Left ventricle myocardium superior (tissue), 1 donor: ENCODE measurements around the gene QPCT. TPM values are rescaled to one million over a fixed set of nuclear protein-coding genes. Genes with fewer than 3 reads are reported as not detected.

Experiments used
- ATAC-seq: fragments of 200-7000 bp; cut with Tn5 transposase; one replicate; pipeline ENCODE4 v1.9.1; 2020; ENCODE audit warnings: mild to moderate bottlenecking, moderate library complexity
- DNase-seq: peaks from one replicate; pipeline ENCODE4 v3.0.0-alpha.2; 2020
- intact Hi-C: fragments of 100-400 bp; cut with micrococcal nuclease; formaldehyde crosslinking; loops from one replicate; pipeline ENCODE4 v1.11.0; 2022
- total RNA-seq: library from RNA; stranded (reverse); fragmentation: NEBNext Ultra II Directional; extraction: Animal tissue kit (Norgen Biotek cat#: 25700); gene quantifications from one replicate; pipeline ENCODE4 v1.2.1, GENCODE V29; 2021
- donor health status: DM: no; HTN: yes; CAD: no; lungs with severe emphysema.

QPCT gene
- total RNA-seq, 1 donor from 2014 or later: 0.77 TPM

GRCh38 chr2:37354531-37354930 lies 10.1 kb downstream of the QPCT start:
- intact Hi-C loops: no loop called here
- ATAC-seq (no peak), DNase-seq (no peak)

DNA sequence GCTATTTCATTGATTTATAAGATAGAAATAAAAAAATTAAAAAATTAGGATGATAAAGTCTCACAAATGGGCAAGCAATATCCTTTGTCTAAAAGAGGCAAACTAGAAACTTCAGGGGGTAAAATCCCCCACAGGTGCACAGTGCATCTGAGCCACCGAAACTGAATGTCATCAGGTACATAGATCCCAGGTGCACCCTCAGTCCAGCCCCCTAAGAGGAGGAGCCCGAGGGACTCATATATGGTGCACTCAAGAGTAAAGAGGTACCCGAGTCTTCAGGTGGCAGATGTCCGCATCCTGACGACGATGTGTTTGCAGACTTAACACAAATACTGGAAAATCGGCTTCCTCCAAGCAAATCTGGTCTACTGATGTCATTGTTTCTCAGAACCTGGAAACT lies 11.3 kb downstream of the QPCT start:
- intact Hi-C loops: no loop called here
- ATAC-seq (no peak), DNase-seq (no peak)

- DNase-seq: no peak
- ATAC-seq: no peak
- intact Hi-C loops: no loop called here
Measured at GRCh38 chr2:37356299-37356698, 11.9 kb downstream of the QPCT start.

GRCh38 chr2:37357069-37357468 lies 12.6 kb downstream of the QPCT start:
- ATAC-seq (no peak), DNase-seq (no peak)
- intact Hi-C loops: no loop called here

- intact Hi-C loops: no loop called here
- no peak for ATAC-seq
- no peak for DNase-seq
Measured at GRCh38 chr2:37357530-37357929, 13.1 kb downstream of the QPCT start.

DNA sequence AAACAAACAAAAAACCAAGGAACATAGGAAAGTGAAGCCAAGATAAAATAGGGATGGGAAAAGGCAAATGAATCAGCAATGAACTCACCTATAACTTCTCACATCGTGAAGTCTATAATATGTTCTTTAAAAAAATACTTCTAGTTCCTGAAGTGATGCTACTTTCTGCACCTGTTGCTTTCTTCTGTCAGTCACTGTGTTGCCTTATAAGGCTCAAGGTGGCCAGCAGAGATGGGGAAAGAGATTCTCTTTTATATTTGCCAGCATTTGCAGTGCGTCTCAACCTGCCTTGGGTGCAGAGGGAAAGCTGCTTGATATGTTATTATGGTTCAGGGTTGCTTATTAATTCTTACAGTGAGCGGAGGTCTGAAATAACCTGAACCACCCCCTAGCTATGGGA lies 14.0 kb downstream of the QPCT start:
- intact Hi-C loops: no loop called here
- DNase-seq (no peak), ATAC-seq (no peak)

DNA sequence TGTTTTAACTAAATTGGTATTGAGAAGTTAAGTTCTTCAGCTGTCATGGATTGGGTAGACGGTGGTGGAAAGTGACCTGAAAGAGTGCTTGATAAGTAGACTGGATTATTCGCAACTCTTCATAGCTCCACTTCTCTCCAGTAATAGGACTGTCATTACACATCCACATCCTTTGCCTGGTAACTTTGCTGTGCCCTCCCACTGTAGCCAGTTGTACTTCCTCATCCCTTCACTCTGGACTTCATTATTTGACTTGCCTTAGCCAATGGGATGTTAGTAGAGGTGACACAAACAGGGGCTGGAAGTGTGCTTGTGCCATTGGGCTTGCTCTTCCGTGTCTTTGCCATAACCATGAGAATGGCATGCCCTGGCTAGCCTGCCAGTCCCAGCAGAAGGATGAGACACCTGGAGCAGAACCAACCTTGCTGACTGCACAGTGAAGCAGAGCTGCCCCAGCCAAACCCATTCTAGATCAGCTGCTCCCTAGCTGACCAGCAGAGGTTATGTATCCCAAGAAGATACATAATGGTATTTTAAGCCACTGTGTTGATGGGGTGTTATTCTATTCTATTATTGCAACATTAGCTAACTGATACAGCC lies 16.9 kb downstream of the QPCT start:
- DNase-seq: no peak
- intact Hi-C loops: no loop called here

DNA sequence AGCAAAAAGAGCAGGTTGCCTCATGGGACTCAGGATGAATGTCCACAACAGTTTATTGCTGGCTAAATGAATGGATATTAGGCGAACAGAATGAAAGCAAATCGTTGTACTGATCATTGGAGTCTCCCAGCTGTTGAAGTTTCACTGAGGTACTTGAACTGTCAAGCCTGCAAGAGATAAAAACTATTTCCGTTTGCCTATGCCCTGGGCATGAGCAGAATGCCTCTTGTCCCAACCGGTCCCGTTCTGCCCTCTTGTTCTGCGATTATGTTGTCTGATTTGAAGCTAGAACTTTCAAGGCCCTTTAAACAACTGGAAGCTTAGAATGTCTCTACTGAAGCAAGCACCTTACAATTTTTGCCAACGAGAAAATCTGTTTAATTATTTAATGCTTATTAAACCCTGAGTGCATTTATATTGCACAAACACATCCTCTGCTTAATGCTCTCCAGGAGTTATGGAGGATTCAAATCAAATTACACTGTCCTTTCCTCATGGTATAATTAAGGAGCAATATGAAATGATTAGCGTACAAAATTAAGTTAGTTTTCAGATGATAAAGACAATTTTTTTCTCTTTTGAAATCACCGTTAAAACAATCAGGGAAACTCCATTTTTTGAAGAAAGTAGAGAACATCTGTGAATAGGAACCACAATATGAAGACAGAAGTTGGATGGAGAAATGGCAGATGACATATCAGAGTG lies 17.7 kb downstream of the QPCT start:
- DNase-seq: no peak
- intact Hi-C loops: no loop called here
- peak; percentile 21 for ATAC-seq

More for the DNA sequence above, 16.9 kb downstream of the QPCT start:
- no peak for ATAC-seq

GRCh38 chr2:37364351-37364750 lies 19.9 kb downstream of the QPCT start:
- DNase-seq (no peak), ATAC-seq (no peak)
- intact Hi-C loops: no loop called here

DNA sequence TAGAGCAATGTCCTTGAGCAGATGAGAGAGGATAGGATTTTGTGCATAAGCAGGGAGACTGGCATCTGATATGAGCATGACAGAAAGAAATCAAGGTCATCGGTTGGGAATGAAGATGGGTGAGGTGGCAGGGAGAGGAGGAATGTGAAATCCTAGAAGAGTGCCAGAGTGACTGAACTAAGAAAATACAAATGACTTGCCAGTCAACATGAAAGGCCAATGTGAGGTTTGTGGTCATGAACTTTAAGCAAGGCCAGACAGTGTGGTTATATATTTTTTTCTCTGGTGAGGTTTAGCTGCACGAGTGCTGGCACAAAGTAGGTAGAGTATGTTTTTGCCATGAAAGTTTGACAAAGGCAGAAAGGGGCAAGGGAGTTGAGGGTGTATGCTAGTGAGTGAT lies 21.2 kb downstream of the QPCT start:
- no peak for DNase-seq
- intact Hi-C loops: no loop called here
- no peak for ATAC-seq

GRCh38 chr2:37366773-37367172 lies 22.3 kb downstream of the QPCT start:
- intact Hi-C loops: no loop called here
- ATAC-seq: no peak
- DNase-seq: no peak

- intact Hi-C loops: no loop called here
- DNase-seq: no peak
- no peak for ATAC-seq
Measured at GRCh38 chr2:37367310-37367709, 22.9 kb downstream of the QPCT start.

- ATAC-seq: no peak
Measured at GRCh38 chr2:37367984-37368383, 23.6 kb downstream of the QPCT start.

DNA sequence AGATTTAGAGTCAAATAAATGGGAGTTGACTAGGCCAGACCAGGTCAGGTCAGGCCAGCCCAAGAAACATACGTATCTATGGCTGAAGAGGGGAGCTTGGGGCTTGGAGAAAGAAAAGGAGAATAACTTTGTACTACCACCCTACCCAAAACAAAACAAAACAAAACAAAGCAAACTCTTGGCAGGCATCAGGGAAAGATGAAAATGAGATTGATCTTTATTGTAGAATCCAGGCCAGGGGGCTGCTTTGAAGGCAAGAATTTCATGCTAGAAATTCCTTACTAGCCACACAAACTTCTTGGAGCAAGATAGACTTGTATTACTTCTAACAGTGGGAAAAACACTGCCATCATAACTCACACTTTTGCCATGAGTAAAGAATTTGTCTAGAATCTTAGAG lies 26.2 kb downstream of the QPCT start:
- DNase-seq: no peak
- intact Hi-C loops: no loop called here
- no peak for ATAC-seq

More at GRCh38 chr2:37367984-37368383, 23.6 kb downstream of the QPCT start:
- DNase-seq: no peak
- intact Hi-C loops: no loop called here

- intact Hi-C loops: no loop called here
Measured at GRCh38 chr2:37372000-37372399, 27.6 kb downstream of the QPCT start.

DNA sequence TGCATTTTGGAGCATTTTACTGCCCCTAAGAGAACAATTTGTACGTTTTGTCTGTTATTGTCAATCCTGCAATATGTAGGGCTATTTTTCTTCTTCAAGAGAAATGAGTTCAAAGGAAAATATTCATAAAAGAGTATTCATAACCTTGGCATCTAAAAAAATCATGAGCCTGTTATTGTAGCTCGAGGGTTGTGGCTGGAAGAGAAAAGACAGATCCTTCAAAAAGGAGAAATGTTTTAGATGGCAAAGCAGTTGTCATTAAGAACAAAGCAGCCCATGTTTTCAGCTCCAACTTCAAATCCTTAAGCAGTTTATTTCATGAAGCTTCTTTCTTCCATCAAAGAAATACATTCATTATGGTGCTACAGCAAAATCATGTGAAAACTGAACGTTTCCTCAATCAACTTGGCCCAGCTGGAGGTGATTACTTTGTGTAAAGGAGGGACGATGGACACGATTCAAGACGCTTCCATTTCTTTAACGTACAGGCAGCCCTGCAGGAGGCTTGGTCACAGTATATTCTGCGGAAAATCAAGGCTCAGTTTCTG lies 31.4 kb downstream of the QPCT start:
- intact Hi-C loops: no loop called here
- DNase-seq (no peak), ATAC-seq (no peak)

More at GRCh38 chr2:37372000-37372399, 27.6 kb downstream of the QPCT start:
- no peak for ATAC-seq
- no peak for DNase-seq

GRCh38 chr2:37376421-37377186 lies 32.2 kb downstream of the QPCT start:
- intact Hi-C loops: no loop called here
- ATAC-seq: peak; percentile 55
- no peak for DNase-seq

DNA sequence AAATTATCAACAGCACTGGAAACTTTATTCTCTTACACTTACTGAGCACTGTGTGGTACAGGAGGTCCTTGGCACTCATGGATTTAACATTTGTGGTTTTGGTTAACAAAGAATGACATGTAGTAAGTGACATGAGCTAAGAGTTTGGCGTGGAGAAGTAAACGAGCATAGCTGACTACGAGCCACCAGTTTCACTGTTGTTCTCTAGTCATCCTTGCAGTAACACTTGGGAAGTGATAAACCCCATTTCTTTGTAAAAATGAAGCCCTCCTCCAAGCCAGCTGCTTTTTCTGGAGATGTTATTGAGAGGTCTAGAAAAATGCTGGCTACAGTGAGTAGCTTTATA lies 32.7 kb downstream of the QPCT start:
- intact Hi-C loops: no loop called here
- ATAC-seq (peak; percentile 58), DNase-seq (no peak)

DNA sequence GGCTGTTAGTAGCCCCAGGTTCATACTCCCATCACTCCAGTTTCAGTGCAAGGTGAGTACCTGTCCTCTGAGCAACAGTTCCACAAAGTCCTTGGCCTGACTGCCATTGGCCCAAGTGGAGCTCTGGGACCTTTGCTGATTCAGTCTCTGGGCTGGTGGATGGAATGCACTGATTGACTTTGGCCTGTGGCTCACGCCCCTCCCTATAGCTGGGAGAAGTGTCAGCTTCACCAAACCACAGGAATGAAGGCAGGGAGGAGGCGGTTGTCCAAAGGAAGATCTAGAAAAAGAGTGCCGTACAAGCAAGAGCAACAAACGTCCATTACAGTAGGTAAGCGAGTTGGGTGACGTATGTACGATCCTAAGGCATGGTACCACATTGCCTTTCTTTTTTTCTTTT lies 34.0 kb downstream of the QPCT start:
- DNase-seq: no peak
- intact Hi-C loops: no loop called here
- no peak for ATAC-seq

DNA sequence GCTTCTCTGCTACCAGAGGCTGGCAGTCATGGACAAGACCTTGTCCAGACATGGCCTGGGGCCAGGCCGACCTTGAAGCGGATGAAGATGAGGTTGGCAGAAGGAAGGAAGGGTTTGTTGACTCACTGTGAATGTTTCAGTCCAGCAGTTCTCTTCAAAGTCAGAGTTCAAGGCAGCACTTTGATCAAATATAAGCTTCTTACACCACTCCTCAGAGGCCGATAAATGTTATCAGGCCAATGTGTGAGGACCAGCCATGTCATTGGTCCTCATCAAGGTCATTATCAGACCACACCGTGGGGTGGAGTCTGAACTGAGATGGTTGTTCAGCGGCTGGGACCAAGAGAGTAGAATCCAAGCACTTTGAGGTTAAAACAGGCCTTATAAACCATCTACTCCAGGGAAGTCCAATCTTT lies 35.5 kb downstream of the QPCT start:
- intact Hi-C loops: no loop called here
- ATAC-seq (no peak), DNase-seq (no peak)
